Measurements from ENCODE around the gene ATP6V1G2. TPM values are rescaled to one million over a fixed set of nuclear protein-coding genes. Genes with fewer than 3 reads are reported as not detected.

ATP6V1G2 gene
- total RNA-seq, 2 experiments from 2014 or later, result 1.0 to 3.8 TPM

- CTCF ChIA-PET, result interaction anchor here (6.1 to 17.5 kb wide), 3 partner anchors 12 to 23 kb away, joined by 102 to 931 read pairs (median 189); partner anchors contain the start of genes ATP6V1G2, LST1, LTB and NCR3
- Mint-ChIP-seq H3K4me1 (peaks cover 88% of the 10 kb centered on the region), H3K36me3 (peaks cover 30% of the 10 kb centered on the region), H3K4me3 (peak overlapping the region; percentile 89), H3K27me3 (peaks cover 15% of the 10 kb centered on the region), H3K27ac (peak overlapping the region; percentile 94), H3K9me3 (ENCODE audit: low read depth) (no peaks in the 10 kb centered on the region)
- no peak for ATAC-seq
- no peak for DNase-seq
These were observed 27.1 kb upstream of the ATP6V1G2 start for GRCh38 chr6:31573239-31574105.

DNA sequence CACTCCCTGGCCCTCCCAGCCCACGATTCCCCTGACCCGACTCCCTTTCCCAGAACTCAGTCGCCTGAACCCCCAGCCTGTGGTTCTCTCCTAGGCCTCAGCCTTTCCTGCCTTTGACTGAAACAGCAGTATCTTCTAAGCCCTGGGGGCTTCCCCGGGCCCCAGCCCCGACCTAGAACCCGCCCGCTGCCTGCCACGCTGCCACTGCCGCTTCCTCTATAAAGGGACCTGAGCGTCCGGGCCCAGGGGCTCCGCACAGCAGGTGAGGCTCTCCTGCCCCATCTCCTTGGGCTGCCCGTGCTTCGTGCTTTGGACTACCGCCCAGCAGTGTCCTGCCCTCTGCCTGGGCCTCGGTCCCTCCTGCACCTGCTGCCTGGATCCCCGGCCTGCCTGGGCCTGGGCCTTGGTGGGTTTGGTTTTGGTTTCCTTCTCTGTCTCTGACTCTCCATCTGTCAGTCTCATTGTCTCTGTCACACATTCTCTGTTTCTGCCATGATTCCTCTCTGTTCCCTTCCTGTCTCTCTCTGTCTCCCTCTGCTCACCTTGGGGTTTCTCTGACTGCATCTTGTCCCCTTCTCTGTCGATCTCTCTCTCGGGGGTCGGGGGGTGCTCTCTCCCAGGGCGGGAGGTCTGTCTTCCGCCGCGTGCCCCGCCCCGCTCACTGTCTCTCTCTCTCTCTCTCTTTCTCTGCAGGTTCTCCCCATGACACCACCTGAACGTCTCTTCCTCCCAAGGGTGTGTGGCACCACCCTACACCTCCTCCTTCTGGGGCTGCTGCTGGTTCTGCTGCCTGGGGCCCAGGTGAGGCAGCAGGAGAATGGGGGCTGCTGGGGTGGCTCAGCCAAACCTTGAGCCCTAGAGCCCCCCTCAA lies 25.9 kb upstream of the ATP6V1G2 start, which contains the start of gene LTA:
LTA (plus strand) TSS at position 249 of the 871 bp plus-strand sequence; CDS start at position 703, 454 bp downstream.
- H3K36me3 Mint-ChIP-seq, result peaks cover 22% of the 10 kb centered on the region
- peaks cover 24% of the 10 kb centered on the region for H3K27me3 Mint-ChIP-seq
- DNase-seq (peak; percentile 87), ATAC-seq (peak; percentile 59)
- peak within 1 kb of the TSS; percentile 89 for H3K4me3 Mint-ChIP-seq
- CTCF ChIA-PET, result interaction anchor here (1.4 to 17.5 kb wide), 9 partner anchors 9 to 26 kb away, joined by 5 to 931 read pairs (median 93); partner anchors contain the start of genes ATP6V1G2, LST1, LTB and NCR3
- peak within 1 kb of the TSS; percentile 94 for H3K27ac Mint-ChIP-seq
- peaks cover 92% of the 10 kb centered on the region for H3K4me1 Mint-ChIP-seq
- H3K9me3 Mint-ChIP-seq (ENCODE audit: low read depth), result no peaks in the 10 kb centered on the region

DNA sequence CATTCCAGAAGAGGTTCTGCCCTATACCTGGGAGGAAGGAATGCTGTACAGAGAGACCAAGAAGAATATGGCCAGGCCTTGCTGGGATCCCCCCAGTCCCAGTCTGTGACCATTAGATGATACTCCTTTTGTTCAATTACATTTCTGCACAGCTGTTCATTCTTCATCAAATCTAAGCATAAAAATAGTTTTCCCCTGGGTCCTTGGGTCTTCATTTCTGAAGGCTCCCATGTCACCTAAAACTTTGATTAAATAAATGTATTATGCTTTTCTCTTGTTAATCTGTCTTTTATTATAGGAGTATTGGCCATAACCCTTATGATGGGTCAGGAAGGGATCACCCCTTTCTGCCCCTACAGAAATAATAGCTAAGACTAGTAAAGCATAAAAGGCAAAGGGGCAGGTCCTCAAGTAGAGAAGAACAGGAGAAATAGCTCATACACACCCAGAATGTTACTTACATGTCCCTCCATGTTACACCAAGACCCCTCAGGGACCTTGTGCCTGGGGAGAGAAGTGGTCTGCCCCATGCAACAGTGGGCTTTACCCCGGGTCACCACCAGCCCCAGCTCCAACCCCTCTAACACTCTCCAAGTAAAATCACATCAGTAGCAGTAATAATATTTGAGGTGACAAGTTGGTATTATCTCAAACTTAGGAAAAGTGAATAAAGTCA lies 23.6 kb upstream of the ATP6V1G2 start:
- CTCF ChIA-PET, result interaction anchor here (0.6 to 7.6 kb wide), 11 partner anchors 10 to 49 kb away, joined by 3 to 96 read pairs (median 10); partner anchors contain the start of genes DDX39B, LST1, LTB and NCR3
- DNase-seq (no peak), ATAC-seq (no peak)
- Mint-ChIP-seq H3K27me3 (peaks cover 38% of the 10 kb centered on the region), H3K4me1 (peaks cover 74% of the 10 kb centered on the region), H3K4me3 (no peak overlapping the region), H3K36me3 (peaks cover 7% of the 10 kb centered on the region), H3K9me3 (ENCODE audit: low read depth) (no peaks in the 10 kb centered on the region), H3K27ac (no peak overlapping the region)

GRCh38 chr6:31568537-31568961 lies 22.1 kb upstream of the ATP6V1G2 start:
- peak overlapping the region; percentile 67 for H3K27ac Mint-ChIP-seq
- H3K27me3 Mint-ChIP-seq, result peaks cover 49% of the 10 kb centered on the region
- peaks cover 63% of the 10 kb centered on the region for H3K4me1 Mint-ChIP-seq
- H3K4me3 Mint-ChIP-seq, result peak overlapping the region; percentile 8
- H3K36me3 Mint-ChIP-seq, result peaks cover 12% of the 10 kb centered on the region
- H3K9me3 Mint-ChIP-seq (ENCODE audit: low read depth), result no peaks in the 10 kb centered on the region
- DNase-seq (peak; percentile 89), ATAC-seq (peak; percentile 68)
- CTCF ChIA-PET, result interaction anchor here (1.1 to 7.6 kb wide), 9 partner anchors 8 to 29 kb away, joined by 3 to 96 read pairs (median 16); partner anchors contain the start of genes DDX39B, LTB, NCR3 and NFKBIL1

DNA sequence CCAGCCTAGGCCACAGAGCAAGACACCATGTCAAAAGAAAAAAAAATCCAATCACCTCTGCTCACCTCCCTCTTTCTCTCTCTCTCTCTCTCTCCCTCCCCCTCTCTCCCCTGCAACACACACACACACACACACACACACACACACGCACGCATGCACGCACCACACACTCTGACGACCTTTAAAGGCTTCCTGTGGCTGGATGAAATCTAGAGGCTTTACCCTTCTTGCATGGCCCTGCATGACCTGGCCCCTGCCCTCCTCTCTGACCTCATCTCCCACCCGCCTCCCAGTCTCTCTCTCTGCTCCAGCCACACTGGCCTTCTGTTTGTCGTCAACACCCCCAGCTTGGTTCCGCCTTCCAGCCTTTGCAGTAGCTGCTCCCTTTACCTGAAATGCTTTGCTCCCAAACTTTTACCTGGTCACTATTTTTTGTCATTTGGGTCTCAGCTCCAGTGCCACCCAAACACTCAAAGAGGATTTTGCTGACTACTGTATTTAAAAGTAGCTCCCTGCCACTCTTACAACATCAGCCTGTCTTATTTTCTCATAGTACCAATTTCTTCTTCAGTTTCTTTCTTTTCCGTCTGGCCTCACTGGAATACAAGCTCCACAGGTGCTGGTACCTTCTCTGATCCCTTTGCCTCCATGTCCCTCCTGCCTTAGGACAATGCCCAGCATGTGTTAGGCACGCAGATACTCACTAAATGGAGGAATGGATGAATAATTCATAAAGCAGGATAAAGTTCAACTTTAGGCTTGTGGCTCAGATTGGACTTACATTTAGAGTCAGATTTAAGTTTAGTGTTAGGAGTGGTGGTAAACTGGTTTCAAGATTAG lies 21.3 kb upstream of the ATP6V1G2 start:
- H3K9me3 Mint-ChIP-seq (ENCODE audit: low read depth), result no peaks in the 10 kb centered on the region
- peaks cover 55% of the 10 kb centered on the region for H3K4me1 Mint-ChIP-seq
- H3K36me3 Mint-ChIP-seq, result peaks cover 18% of the 10 kb centered on the region
- no peak overlapping the region for H3K4me3 Mint-ChIP-seq
- CTCF ChIA-PET, result interaction anchor here (0.7 to 7.6 kb wide), 9 partner anchors 8 to 73 kb away, joined by 3 to 96 read pairs (median 16); partner anchors contain the start of genes DDX39B, LTB and NCR3
- DNase-seq (no peak), ATAC-seq (no peak)
- H3K27me3 Mint-ChIP-seq, result peaks cover 56% of the 10 kb centered on the region
- H3K27ac Mint-ChIP-seq, result peak overlapping the region; percentile 67

DNA sequence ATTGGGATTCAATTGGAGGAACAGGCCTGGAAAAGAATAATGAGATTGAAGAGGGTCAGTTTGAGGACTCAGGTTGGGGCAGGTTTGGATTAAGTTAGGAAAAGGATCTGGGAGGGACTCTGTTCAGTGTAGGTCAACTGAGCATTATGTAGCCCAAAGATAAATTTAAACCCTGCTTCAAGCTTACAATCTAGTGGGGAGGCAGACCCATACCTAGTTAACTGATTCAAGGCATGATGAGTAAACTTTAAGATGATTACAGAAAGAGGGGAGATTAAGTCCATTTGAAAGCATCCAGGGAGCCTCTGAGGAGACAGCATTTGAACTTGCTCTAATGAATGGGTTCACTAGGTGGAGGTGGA lies 14.3 kb upstream of the ATP6V1G2 start:
- DNase-seq, result no peak
- CTCF ChIA-PET, result interaction anchor here (3.0 to 12.1 kb wide), 5 partner anchors 8 to 35 kb away, joined by 16 to 189 read pairs (median 34); partner anchors contain the start of genes LST1, LTA, LTB and NCR3
- Mint-ChIP-seq H3K27ac (peak overlapping the region; percentile 82), H3K36me3 (peaks cover 41% of the 10 kb centered on the region), H3K4me1 (peaks cover 63% of the 10 kb centered on the region), H3K4me3 (peak overlapping the region; percentile 26), H3K27me3 (peaks cover 38% of the 10 kb centered on the region), H3K9me3 (ENCODE audit: low read depth) (no peaks in the 10 kb centered on the region)
- no peak for ATAC-seq

DNA sequence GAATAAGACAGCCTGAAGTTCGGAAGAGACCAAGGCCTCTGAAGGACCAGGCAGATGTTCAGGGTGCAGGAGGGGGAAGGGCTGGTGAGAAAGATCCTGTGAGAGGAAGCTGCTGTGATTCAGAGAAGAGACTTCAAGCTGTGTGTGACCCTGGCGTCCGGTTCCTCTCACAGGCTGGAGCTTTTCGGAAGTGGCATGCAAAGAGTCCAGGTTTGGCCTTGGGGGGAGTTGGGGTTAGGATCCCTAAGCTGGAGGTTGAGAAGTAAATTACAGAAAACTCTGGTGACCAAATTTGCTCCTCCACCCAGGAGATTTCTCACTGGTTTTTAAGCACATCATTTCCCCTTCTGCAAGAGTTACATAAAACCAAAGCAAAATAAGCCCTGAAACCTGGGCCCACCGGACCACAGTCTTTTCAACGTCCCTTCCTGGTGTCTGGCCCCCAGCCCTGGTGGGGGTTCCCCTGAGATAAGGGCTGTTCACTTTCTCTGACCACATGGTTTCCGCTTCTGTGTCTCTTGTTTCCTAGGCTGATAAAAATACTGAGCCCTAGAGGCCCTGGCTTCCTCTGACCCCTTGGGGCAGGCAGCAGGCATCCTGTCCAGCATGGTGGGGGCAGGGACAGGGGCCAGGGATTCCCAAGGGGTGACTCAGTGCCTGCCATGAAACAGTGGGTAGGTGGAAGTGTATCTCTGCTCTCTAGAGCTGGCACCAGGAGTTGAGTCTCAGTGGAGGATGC lies 13.7 kb upstream of the ATP6V1G2 start:
- Mint-ChIP-seq H3K27me3 (peaks cover 33% of the 10 kb centered on the region), H3K4me3 (peak overlapping the region; percentile 26), H3K36me3 (peaks cover 37% of the 10 kb centered on the region), H3K9me3 (ENCODE audit: low read depth) (no peaks in the 10 kb centered on the region), H3K27ac (peak overlapping the region; percentile 82), H3K4me1 (peaks cover 61% of the 10 kb centered on the region)
- DNase-seq (peak; percentile 79), ATAC-seq (peak; percentile 77)
- CTCF ChIA-PET, result interaction anchor here (3.0 to 12.1 kb wide), 5 partner anchors 8 to 35 kb away, joined by 16 to 189 read pairs (median 34); partner anchors contain the start of genes LST1, LTA, LTB and NCR3

- Mint-ChIP-seq H3K4me3 (peak overlapping the region; percentile 26), H3K27me3 (peaks cover 27% of the 10 kb centered on the region), H3K9me3 (ENCODE audit: low read depth) (no peaks in the 10 kb centered on the region), H3K4me1 (peaks cover 63% of the 10 kb centered on the region), H3K36me3 (peaks cover 35% of the 10 kb centered on the region), H3K27ac (peak overlapping the region; percentile 82)
- no peak for DNase-seq
- peak; percentile 52 for ATAC-seq
- CTCF ChIA-PET, result interaction anchor here (3.0 to 12.1 kb wide), 5 partner anchors 9 to 36 kb away, joined by 16 to 189 read pairs (median 34); partner anchors contain the start of genes LST1, LTA, LTB and NCR3
These were observed 13.2 kb upstream of the ATP6V1G2 start for GRCh38 chr6:31559606-31559957.

DNA sequence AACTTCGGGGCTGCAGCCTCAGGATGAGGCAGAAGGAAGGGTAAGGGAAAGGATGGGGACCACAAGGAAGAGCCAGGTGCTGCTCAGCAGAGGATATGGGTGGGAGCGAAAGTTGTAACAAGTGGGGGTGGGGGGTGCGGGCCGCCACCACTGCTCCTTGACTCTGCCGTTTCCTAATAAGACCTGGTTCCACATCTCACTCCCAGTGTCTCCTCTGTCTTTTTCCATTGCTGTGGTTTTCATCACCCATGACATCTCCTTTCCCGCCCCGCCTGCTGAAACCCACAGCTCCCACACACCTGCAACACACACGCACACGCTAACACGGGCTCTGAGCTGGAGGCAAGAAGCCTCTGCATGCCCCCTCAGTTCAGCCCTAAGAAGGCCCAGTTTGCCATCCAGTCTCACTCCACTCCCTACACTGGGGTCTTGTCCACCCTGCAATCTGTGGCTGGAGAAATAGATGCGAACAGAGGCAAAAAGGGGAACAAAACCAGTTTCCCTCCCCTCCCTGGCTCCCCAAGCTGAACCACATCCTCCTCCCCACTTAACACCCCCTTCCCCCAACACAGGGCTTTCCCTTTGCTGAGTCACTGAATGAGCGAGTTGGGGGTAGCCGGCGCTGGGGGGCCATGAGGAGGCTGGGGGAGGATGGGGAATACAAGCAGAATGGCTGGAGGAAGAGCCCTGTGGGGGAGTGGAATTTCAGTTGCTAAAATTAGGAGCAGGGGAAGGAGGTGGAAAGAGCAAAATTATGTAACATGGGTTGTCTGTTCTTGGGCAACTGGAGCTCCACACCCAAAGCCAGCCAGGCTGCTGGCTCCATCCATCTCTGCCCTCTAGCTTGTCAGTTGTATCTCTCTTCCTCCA lies 12.5 kb upstream of the ATP6V1G2 start:
- Mint-ChIP-seq H3K4me1 (peaks cover 62% of the 10 kb centered on the region), H3K27ac (peak overlapping the region; percentile 82), H3K9me3 (ENCODE audit: low read depth) (no peaks in the 10 kb centered on the region), H3K36me3 (peaks cover 35% of the 10 kb centered on the region), H3K4me3 (peak overlapping the region; percentile 53), H3K27me3 (peaks cover 24% of the 10 kb centered on the region)
- DNase-seq (peak; percentile 80), ATAC-seq (peak; percentile 56)
- CTCF ChIA-PET, result interaction anchor here (1.0 to 12.1 kb wide), 5 partner anchors 9 to 37 kb away, joined by 3 to 189 read pairs (median 21); partner anchors contain the start of genes LST1, LTA, LTB and NCR3

DNA sequence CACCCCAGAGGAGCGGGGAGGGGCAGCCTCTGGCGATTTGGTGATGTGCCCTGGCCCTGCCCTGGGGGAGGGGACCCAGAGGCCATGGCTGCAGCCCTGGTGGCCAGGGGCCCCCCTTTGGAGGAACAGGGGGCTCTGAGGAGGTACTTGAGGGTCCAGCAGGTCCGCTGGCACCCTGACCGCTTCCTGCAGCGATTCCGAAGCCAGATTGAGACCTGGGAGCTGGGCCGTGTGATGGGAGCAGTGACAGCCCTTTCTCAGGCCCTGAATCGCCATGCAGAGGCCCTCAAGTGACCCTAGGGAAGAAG lies 11.9 kb upstream of the ATP6V1G2 start:
- Mint-ChIP-seq H3K27me3 (peaks cover 18% of the 10 kb centered on the region), H3K36me3 (peaks cover 32% of the 10 kb centered on the region)

More for the DNA sequence above, 11.9 kb upstream of the ATP6V1G2 start:
- Mint-ChIP-seq H3K4me3 (peak overlapping the region; percentile 53), H3K27ac (no peak overlapping the region), H3K9me3 (ENCODE audit: low read depth) (no peaks in the 10 kb centered on the region), H3K4me1 (peaks cover 60% of the 10 kb centered on the region)
- DNase-seq (no peak), ATAC-seq (no peak)
- CTCF ChIA-PET, result interaction anchor here (1.0 to 12.1 kb wide), 5 partner anchors 9 to 37 kb away, joined by 3 to 189 read pairs (median 21); partner anchors contain the start of genes LST1, LTA, LTB and NCR3

Measured in activated CD8-positive, alpha-beta memory T cell treated with anti-CD3 and anti-CD28 coated beads, Interleukin-2, amount 10 ng/mL, durations not matched to agents 7 days and 5 days (primary cell).